ENCODE data around the gene HCFC1.
"Not testable (repeated sequence)": the region's sequence is repeated elsewhere in the genome, so short reads cannot be mapped to it uniquely, and the experiment has no call there.

The HCFC1 gene

GRCh38 chrX:154013614-154014360, 42.2 kb upstream of the HCFC1 start:
- no peak for TF ChIP-seq POLR2A (IDR thresholded peaks at IDR 0.05; ENCODE audit: low read depth, low read length)
- FAIRE-seq (no peak), DNase-seq (ENCODE audit: insufficient read length, low spot score) (no peak)

- TF ChIP-seq POLR2A (IDR thresholded peaks at IDR 0.05; ENCODE audit: low read depth, low read length), result no peak
- no peak for FAIRE-seq
- no peak for DNase-seq (ENCODE audit: insufficient read length, low spot score)
Measured at GRCh38 chrX:154013001-154013421, 41.4 kb upstream of the HCFC1 start.

- FAIRE-seq, result no peak
- no peak for DNase-seq (ENCODE audit: insufficient read length, low spot score)
- no peak for TF ChIP-seq POLR2A (IDR thresholded peaks at IDR 0.05; ENCODE audit: low read depth, low read length)
Measured at GRCh38 chrX:154012336-154012991, 40.8 kb upstream of the HCFC1 start.

GRCh38 chrX:154011376-154012335, 40.0 kb upstream of the HCFC1 start:
- DNase-seq (ENCODE audit: insufficient read length, low spot score) (no peak), FAIRE-seq (no peak)
- no peak for TF ChIP-seq POLR2A (IDR thresholded peaks at IDR 0.05; ENCODE audit: low read depth, low read length)

- FAIRE-seq, result no peak
- no peak for TF ChIP-seq POLR2A (IDR thresholded peaks at IDR 0.05; ENCODE audit: low read depth, low read length)
- no peak for DNase-seq (ENCODE audit: insufficient read length, low spot score)
Measured at GRCh38 chrX:154010330-154011087, 38.9 kb upstream of the HCFC1 start.

- FAIRE-seq (no peak), DNase-seq (ENCODE audit: insufficient read length, low spot score) (no peak)
- TF ChIP-seq POLR2A (IDR thresholded peaks at IDR 0.05; ENCODE audit: low read depth, low read length), result no peak
Measured at GRCh38 chrX:154008521-154008920, 36.9 kb upstream of the HCFC1 start.

- no peak for FAIRE-seq
- DNase-seq (ENCODE audit: insufficient read length, low spot score), result no peak
- TF ChIP-seq POLR2A (IDR thresholded peaks at IDR 0.05; ENCODE audit: low read depth, low read length), result no peak
Measured at GRCh38 chrX:154006947-154007346, 35.3 kb upstream of the HCFC1 start.

GRCh38 chrX:154004315-154004714, 32.7 kb upstream of the HCFC1 start:
- FAIRE-seq, result no peak
- no peak for DNase-seq (ENCODE audit: insufficient read length, low spot score)

GRCh38 chrX:154002215-154002719, 30.6 kb upstream of the HCFC1 start:
- DNase-seq (ENCODE audit: insufficient read length, low spot score) (no peak), FAIRE-seq (no peak)
- no peak for TF ChIP-seq POLR2A (IDR thresholded peaks at IDR 0.05; ENCODE audit: low read depth, low read length)

More at GRCh38 chrX:154004315-154004714, 32.7 kb upstream of the HCFC1 start:
- no peak for TF ChIP-seq POLR2A (IDR thresholded peaks at IDR 0.05; ENCODE audit: low read depth, low read length)

- TF ChIP-seq POLR2A (IDR thresholded peaks at IDR 0.05; ENCODE audit: low read depth, low read length), result no peak
- FAIRE-seq, result no peak
- no peak for DNase-seq (ENCODE audit: insufficient read length, low spot score)
Measured at GRCh38 chrX:154000051-154000450, 28.4 kb upstream of the HCFC1 start.

- DNase-seq (ENCODE audit: insufficient read length, low spot score) (no peak), FAIRE-seq (no peak)
Measured at GRCh38 chrX:153999359-154000037, 27.9 kb upstream of the HCFC1 start.

GRCh38 chrX:153995504-153995903, 23.9 kb upstream of the HCFC1 start:
- no peak for TF ChIP-seq POLR2A (IDR thresholded peaks at IDR 0.05; ENCODE audit: low read depth, low read length)
- FAIRE-seq (no peak), DNase-seq (ENCODE audit: insufficient read length, low spot score) (no peak)

More at GRCh38 chrX:153999359-154000037, 27.9 kb upstream of the HCFC1 start:
- no peak for TF ChIP-seq POLR2A (IDR thresholded peaks at IDR 0.05; ENCODE audit: low read depth, low read length)

- not testable (repeated sequence) for FAIRE-seq; DNase-seq (ENCODE audit: insufficient read length, low spot score)
Measured at GRCh38 chrX:153994398-153994797, 22.8 kb upstream of the HCFC1 start.
